Tibial nerve (tissue), 3 donors: ENCODE results near the gene NUP155.

ENCODE experiments used
- CTCF ChIP-seq, 5 experiments: fragments of 200-600 bp in 3 of 5; fragments of 450-650 bp in 2 of 5; sonication (generic) in 3 of 5; IDR thresholded peaks; one replicate each; pipeline ENCODE4 v1.5.1; 2016 to 2019; ENCODE audit warnings: antibody characterized with exemption in 5 of 5, mild to moderate bottlenecking in 3 of 5, moderate library complexity in 2 of 5
- POLR2A ChIP-seq, 2 donors: fragments of 450-650 bp; IDR thresholded peaks; one replicate each; pipeline ENCODE4 v1.6.1; 2017; ENCODE audit warnings: antibody characterized with exemption in 2 of 2, mild to moderate bottlenecking in 2 of 2, moderate library complexity in 2 of 2

GRCh38 chr5:37316027-37316426 is 54.9 kb downstream of the NUP155 start:
- TF ChIP-seq CTCF (IDR thresholded peaks at IDR 0.05): no peak
- no peak for TF ChIP-seq POLR2A (IDR thresholded peaks at IDR 0.05)
